ENCODE data around the gene ABCB6.

DNA sequence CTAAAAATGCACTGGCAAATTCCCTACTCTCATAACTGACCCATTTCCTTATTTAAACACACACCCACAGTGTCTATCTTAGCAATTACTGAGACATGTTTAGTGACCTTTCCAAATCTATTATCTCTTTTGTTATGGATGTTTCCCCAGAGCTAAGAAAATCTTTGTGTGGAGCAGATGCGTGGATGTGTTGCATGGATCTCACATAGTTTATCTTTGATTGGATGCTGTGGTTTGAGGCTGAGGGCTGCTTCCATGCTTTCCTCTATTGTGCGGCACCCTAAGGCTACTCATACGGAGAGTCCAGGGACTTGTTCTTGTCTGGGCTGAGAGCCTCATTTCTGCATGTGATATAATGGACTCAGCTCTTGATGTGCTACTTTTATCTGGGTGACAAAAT, 15.6 kb upstream of the ABCB6 start:
- TF ChIP-seq, protein P1, sequence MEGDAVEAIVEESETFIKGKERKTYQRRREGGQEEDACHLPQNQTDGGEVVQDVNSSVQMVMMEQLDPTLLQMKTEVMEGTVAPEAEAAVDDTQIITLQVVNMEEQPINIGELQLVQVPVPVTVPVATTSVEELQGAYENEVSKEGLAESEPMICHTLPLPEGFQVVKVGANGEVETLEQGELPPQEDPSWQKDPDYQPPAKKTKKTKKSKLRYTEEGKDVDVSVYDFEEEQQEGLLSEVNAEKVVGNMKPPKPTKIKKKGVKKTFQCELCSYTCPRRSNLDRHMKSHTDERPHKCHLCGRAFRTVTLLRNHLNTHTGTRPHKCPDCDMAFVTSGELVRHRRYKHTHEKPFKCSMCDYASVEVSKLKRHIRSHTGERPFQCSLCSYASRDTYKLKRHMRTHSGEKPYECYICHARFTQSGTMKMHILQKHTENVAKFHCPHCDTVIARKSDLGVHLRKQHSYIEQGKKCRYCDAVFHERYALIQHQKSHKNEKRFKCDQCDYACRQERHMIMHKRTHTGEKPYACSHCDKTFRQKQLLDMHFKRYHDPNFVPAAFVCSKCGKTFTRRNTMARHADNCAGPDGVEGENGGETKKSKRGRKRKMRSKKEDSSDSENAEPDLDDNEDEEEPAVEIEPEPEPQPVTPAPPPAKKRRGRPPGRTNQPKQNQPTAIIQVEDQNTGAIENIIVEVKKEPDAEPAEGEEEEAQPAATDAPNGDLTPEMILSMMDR (IDR thresholded peaks at IDR 0.05) = no peak
- TF ChIP-seq POLR2A (IDR thresholded peaks at IDR 0.05) = no peak

Measured in Peyer's patch (tissue), 4 donors.